Prostate gland (tissue), 2 donors: Measurements from ENCODE around the gene GMCL1. TPM values are rescaled to one million over a fixed set of nuclear protein-coding genes. Genes with fewer than 3 reads are reported as not detected.

ENCODE experiments used
- DNase-seq: peaks from one replicate; pipeline ENCODE4 v3.0.0-alpha.2; 2019; ENCODE audit warnings: low spot score
- H3K27ac ChIP-seq, 2 donors: fragments of 200-600 bp; sonication (generic); 2 replicates each; pipeline ENCODE4 v1.5.1; 2017 to 2019
- H3K27me3 ChIP-seq: fragments of 200-600 bp; sonication (generic); replicated peaks from 2 replicates; pipeline ENCODE4 v1.5.1; 2019; ENCODE audit not compliant: insufficient read depth
- H3K36me3 ChIP-seq, 2 donors: fragments of 200-600 bp; sonication (generic); 1 replicate in 1 of 2; 2 replicates in 1 of 2; pipeline versions ENCODE4 v1.5.1 to v1.8.1; 2017 to 2019
- H3K4me1 ChIP-seq: fragments of 200-600 bp; sonication (generic); replicated peaks from 2 replicates; pipeline ENCODE4 v1.5.1; 2019
- H3K4me3 ChIP-seq, 2 donors: fragments of 200-600 bp; sonication (generic); 2 replicates each; pipeline ENCODE4 v1.5.1; 2017 to 2019
- H3K9me3 ChIP-seq: fragments of 200-600 bp; sonication (generic); 2 replicates; pipeline ENCODE4 v1.5.1; 2017
- POLR2A ChIP-seq: fragments of 450-650 bp; IDR thresholded peaks from one replicate; pipeline ENCODE4 v1.6.1; 2016; ENCODE audit warnings: antibody characterized with exemption, mild to moderate bottlenecking
- POLR2AphosphoS5 ChIP-seq: sonication (generic); formaldehyde crosslinking; IDR thresholded peaks from one replicate; pipeline ENCODE4 v1.6.1; 2017; ENCODE audit warnings: antibody characterized with exemption
- WGBS: methylation state at CpG from one replicate; pipeline ENCODE4 v1.1.5; 2018; 5-methylcytosine and 5-hydroxymethylcytosine counted together
- intact Hi-C: fragments of 100-400 bp; cut with DNase I; formaldehyde crosslinking; loops from one replicate; pipeline ENCODE4 v1.14.2; 2022
- total RNA-seq, 2 donors: library from RNA; depleted of rRNA; stranded (reverse); fragments of >200 nt; gene quantifications; one replicate each; pipeline ENCODE4 v1.1.0, GENCODE V29; 2016
- TF ChIP-seq, protein P1 (sequence below), 4 experiments: fragments of 200-600 bp in 2 of 4; fragments of 450-650 bp in 2 of 4; sonication (generic) in 2 of 4; IDR thresholded peaks; 1 replicate in 3 of 4; 2 replicates in 1 of 4; pipeline ENCODE4 v1.5.1; 2016 to 2019; ENCODE audit warnings: antibody characterized with exemption in 4 of 4, mild to moderate bottlenecking in 2 of 4, moderate library complexity in 2 of 4

GMCL1 gene
- total RNA-seq, 2 donors from 2014 or later, result 16.4 to 23.6 TPM

DNA sequence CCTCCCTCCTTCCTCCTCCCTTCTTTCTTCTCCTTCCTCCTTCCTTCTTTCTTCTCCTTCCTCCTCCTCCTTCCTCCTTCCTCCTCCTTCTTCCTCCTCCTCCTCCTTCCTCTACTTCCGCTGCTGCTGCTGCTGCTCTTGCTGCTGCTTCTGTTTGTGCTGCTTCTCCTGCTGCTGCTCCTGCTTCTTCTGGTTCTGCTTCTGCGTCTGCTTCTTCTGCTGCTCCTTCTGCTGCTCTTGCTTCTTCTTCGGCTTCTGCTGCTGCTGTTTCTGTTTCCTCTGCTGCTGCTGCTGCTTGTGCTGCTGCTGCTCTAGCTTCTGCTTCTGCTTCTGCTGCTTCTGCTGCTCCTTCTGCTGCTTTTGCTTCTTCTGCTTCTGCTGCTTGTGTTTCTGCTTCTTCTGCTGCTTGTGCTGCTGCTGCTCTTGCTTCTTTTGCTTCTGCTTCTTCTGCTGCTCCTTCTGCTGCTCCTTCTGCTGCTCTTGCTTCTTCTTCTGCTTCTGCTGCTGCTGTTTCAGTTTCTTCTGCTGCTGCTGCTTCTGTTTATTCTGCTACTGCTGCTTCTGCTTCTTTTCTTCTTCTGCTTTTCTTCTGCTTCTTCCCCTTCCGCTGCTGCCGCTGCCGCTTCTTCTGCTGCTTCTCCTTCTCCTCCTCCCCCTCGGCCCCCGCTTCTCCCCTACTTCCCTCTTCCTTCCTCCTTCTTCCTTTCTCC is 72.9 kb downstream of the GMCL1 start:
- no peak for TF ChIP-seq POLR2AphosphoS5
- TF ChIP-seq, protein P1, sequence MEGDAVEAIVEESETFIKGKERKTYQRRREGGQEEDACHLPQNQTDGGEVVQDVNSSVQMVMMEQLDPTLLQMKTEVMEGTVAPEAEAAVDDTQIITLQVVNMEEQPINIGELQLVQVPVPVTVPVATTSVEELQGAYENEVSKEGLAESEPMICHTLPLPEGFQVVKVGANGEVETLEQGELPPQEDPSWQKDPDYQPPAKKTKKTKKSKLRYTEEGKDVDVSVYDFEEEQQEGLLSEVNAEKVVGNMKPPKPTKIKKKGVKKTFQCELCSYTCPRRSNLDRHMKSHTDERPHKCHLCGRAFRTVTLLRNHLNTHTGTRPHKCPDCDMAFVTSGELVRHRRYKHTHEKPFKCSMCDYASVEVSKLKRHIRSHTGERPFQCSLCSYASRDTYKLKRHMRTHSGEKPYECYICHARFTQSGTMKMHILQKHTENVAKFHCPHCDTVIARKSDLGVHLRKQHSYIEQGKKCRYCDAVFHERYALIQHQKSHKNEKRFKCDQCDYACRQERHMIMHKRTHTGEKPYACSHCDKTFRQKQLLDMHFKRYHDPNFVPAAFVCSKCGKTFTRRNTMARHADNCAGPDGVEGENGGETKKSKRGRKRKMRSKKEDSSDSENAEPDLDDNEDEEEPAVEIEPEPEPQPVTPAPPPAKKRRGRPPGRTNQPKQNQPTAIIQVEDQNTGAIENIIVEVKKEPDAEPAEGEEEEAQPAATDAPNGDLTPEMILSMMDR (IDR thresholded peaks at IDR 0.05), result no peak
- TF ChIP-seq POLR2A, result no peak
- intact Hi-C loops, result no loop called here
- Histone ChIP-seq H3K9me3 (no peaks in the 10 kb centered on the region), H3K4me3 (no peak overlapping the region), H3K36me3 (no peaks in the 10 kb centered on the region), H3K4me1 (no peaks in the 10 kb centered on the region), H3K27ac (no peak overlapping the region), H3K27me3 (no peaks in the 10 kb centered on the region)
- DNase-seq, result no peak
- 74% methylated on average over 8 of the region's 8 CpGs for WGBS

DNA sequence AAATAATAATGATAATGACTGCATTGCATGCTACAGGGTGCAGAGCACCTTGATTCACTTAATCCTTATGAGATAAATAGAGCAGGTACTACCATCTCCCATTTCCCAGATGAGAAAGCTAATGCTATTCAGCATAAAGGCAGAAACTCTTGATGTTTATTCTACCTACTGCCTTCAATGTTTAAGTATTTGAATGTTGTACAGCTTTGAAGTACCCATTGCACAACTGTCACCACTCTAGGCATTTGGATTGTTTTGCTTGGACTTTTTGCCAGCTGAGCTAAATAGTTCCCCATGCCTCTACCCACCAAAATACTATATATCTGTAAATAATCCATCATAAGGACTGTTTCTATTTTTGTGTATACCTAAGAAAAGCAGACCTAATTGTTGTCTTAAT is 77.8 kb downstream of the GMCL1 start:
- Histone ChIP-seq H3K27ac (no peak overlapping the region), H3K36me3 (peaks cover 3 to 7% of the 10 kb centered on the region in 2 donors), H3K4me1 (no peaks in the 10 kb centered on the region), H3K4me3 (no peak overlapping the region), H3K27me3 (no peaks in the 10 kb centered on the region), H3K9me3 (no peaks in the 10 kb centered on the region)
- no peak for TF ChIP-seq POLR2AphosphoS5
- no peak for DNase-seq
- intact Hi-C loops, result no loop called here

DNA sequence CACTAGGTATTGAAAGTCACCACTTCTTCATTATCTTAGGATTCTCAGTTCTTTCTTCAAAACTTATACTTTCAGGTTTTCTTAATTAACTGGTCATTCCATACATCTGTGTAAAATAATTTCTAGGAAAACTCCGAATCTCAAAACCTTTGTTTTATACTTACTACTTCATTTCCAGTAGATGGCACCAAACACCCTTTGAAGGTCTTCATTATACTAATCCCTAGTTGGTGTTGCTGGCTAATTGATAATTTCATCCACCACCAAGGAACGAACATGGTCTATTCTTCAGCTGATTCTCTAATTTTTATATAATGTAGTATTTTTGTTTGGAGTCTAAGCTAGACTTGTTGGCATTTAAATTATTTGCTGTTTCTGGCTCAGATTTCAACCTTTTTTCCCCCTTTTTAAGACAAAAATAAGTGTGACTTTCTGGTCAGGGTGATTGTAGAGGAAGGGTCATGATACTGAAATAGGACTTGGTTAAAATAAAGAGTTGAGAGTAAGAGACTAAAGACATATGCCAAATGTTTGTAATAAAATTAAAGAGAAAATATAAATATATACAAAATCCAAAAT is 82.6 kb downstream of the GMCL1 start:
- no peaks in the 10 kb centered on the region for H3K9me3 ChIP-seq
- DNase-seq, result peak; percentile 29
- H3K36me3 ChIP-seq, result peaks cover 3 to 7% of the 10 kb centered on the region in 2 donors
- no peak overlapping the region for H3K4me3 ChIP-seq
- H3K27ac ChIP-seq, result peak overlapping the region; percentile 99 to 100
- H3K4me1 ChIP-seq, result no peaks in the 10 kb centered on the region
- WGBS, result 3% methylated on average over 2 of the region's 2 CpGs
- TF ChIP-seq POLR2A (no peak), POLR2AphosphoS5 (peak; percentile 68)
- TF ChIP-seq, protein P1 (IDR thresholded peaks at IDR 0.05), result peak; percentile 55 to 91 (median 72)
- intact Hi-C loops, result loop anchor here (5.0 kb wide), 2 partner anchors 160 to 280 kb away; partner anchors contain the start of gene C2orf42
- H3K27me3 ChIP-seq, result no peaks in the 10 kb centered on the region

DNA sequence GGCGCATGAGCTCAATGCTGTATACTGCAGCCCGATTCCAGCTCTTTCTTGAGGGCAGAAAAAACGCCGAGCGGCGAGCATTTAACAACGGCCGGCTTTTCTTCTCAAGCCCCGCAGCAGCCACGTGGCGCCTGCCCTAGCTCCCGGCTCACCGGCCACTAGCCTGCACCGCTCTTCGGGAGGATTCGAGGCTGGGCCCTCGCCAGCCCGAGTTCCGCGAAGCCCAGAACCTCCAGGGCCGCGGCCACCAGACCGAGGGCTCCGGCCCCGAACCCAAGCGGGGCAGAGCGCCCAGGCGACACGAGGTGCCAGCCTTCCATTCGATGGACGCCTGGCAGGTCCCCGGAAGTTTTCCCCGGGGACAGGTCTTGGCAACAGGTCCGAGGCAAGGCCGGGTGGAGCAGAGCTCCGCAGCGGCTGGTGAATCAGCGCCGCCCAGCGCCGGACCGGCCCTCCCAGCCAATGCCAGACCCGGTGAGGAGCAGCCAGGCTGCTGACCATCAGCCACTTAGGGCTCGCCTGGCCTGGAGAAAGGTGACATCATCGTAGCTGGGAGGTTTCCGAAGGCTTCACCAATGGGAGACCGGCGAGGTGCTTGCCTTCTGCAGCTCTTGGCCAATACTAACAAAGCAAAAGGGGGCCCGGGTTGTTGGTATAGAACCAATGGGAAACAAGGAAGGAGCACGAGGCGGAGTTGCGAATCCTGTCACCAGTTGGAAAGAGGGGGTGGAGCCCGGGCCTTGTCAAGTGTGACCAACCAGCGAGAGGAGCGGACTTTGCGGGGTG is 84.9 kb downstream of the GMCL1 start:
- Histone ChIP-seq H3K4me1 (no peaks in the 10 kb centered on the region), H3K9me3 (no peaks in the 10 kb centered on the region), H3K27me3 (no peaks in the 10 kb centered on the region), H3K4me3 (peak overlapping the region; percentile 51 to 98), H3K36me3 (peaks cover 0 to 7% of the 10 kb centered on the region in 2 donors), H3K27ac (peak overlapping the region; percentile 99 to 100)
- TF ChIP-seq POLR2A (peak; percentile 99), POLR2AphosphoS5 (peak; percentile 96)
- TF ChIP-seq, protein P1 (IDR thresholded peaks at IDR 0.05), result peak in 3 of 4 experiments; percentile 38 to 61 (median 38)
- peak; percentile 100 for DNase-seq
- intact Hi-C loops, result loop anchor here (1.0 to 5.0 kb wide), 5 partner anchors 158 to 378 kb away; partner anchors contain the start of genes C2orf42, PCBP1 and SNRPG
- WGBS, result 1% methylated on average over 34 of the region's 56 CpGs
